H1 (cell line): ENCODE measurements around the gene SPATA32. TPM values are rescaled to one million over a fixed set of nuclear protein-coding genes. Genes with fewer than 3 reads are reported as not detected.

Experiments
- CTCF ChIA-PET: fragments of 300-600 bp; sonication (Branson Sonifier 250); formaldehyde crosslinking; loops from one replicate; lab custom pipeline; 2021; ENCODE audit not compliant: partially characterized antibody; lab: Charles Lee
- POLR2A ChIA-PET: fragments of 300-600 bp; sonication (Branson Sonifier 250); formaldehyde crosslinking; loops from one replicate; lab custom pipeline; 2021; ENCODE audit warnings: inconsistent platforms; ENCODE audit not compliant: partially characterized antibody; lab: Charles Lee
- DNase-seq, 2 experiments: peaks; one replicate each; pipeline versions ENCODE4 v3.0.0 to v3.0.0-alpha.2; 2010 to 2022; ENCODE audit warnings: low spot score in 2 of 2, low read depth in 1 of 2, mixed read lengths in 1 of 2
- FAIRE-seq: peaks from 2 replicates; lab custom pipeline; 2011; peaks lifted over from hg19 to GRCh38; lab: Jason Lieb, UNC
- H2AFZ ChIP-seq: 2 replicates; pipeline ENCODE4 v1.8.1; 2012; ENCODE audit warnings: low read length, inconsistent platforms
- H2AK5ac ChIP-seq: 2 replicates; pipeline ENCODE4 v1.6.1; 2013; ENCODE audit warnings: low read depth, low read length
- H2BK120ac ChIP-seq: replicated peaks from 2 replicates; pipeline ENCODE3; 2013; ENCODE audit warnings: low read depth, low read length, inconsistent platforms
- H2BK12ac ChIP-seq: 2 replicates; pipeline ENCODE4 v1.6.1; 2013; ENCODE audit warnings: low read depth, low read length
- H2BK15ac ChIP-seq: 2 replicates; pipeline ENCODE4 v1.6.1; 2013; ENCODE audit warnings: low read length
- H2BK20ac ChIP-seq: 2 replicates; pipeline ENCODE4 v1.6.1; 2013; ENCODE audit warnings: low read length
- H2BK5ac ChIP-seq: 2 replicates; pipeline ENCODE4 v1.6.1; 2013; ENCODE audit warnings: low read depth, low read length
- H3K14ac ChIP-seq: 2 replicates; pipeline ENCODE4 v1.6.1; 2013; ENCODE audit warnings: inconsistent platforms; ENCODE audit not compliant: insufficient read length
- H3K18ac ChIP-seq: 2 replicates; pipeline ENCODE4 v1.6.1; 2013; ENCODE audit warnings: low read length; ENCODE audit errors: extremely low read depth
- H3K23ac ChIP-seq: 2 replicates; pipeline ENCODE4 v1.6.1; 2013; ENCODE audit warnings: inconsistent platforms; ENCODE audit not compliant: insufficient read length
- H3K23me2 ChIP-seq: 2 replicates; pipeline ENCODE4 v1.6.1; 2013; ENCODE audit warnings: low read depth, low read length
- H3K27ac ChIP-seq: 2 replicates; pipeline ENCODE4 v1.6.1; 2011; ENCODE audit warnings: low read depth, low read length, inconsistent platforms
- H3K27me3 ChIP-seq, 4 experiments: replicated peaks in 1 of 4; 1 replicate in 1 of 4; 2 replicates in 3 of 4; pipeline versions ENCODE4 v1.6.1 to v1.8.1; 2011 to 2013; ENCODE audit warnings: low read length in 3 of 4, mild to moderate bottlenecking in 3 of 4, inconsistent platforms in 2 of 4, mixed read lengths in 2 of 4, moderate library complexity in 1 of 4; ENCODE audit not compliant: control insufficient read depth in 3 of 4, insufficient read depth in 3 of 4; ENCODE audit errors: extremely low read depth in 1 of 4
- H3K36me3 ChIP-seq, 4 experiments: 2 replicates each; pipeline versions ENCODE4 v1.6.1 to v1.8.1; 2011 to 2013; ENCODE audit warnings: mild to moderate bottlenecking in 4 of 4, low read length in 3 of 4, moderate library complexity in 2 of 4, control low read depth in 1 of 4, inconsistent platforms in 1 of 4; ENCODE audit not compliant: insufficient read depth in 4 of 4, control insufficient read depth in 2 of 4
- H3K4ac ChIP-seq: replicated peaks from 2 replicates; pipeline ENCODE3; 2013; ENCODE audit warnings: low read length, low read depth, mixed read lengths, inconsistent platforms; ENCODE audit not compliant: insufficient read length
- H3K4me1 ChIP-seq, 4 experiments: replicated peaks in 1 of 4; 1 replicate in 1 of 4; 2 replicates in 3 of 4; pipeline versions ENCODE4 v1.6.1 to v1.8.1; 2011 to 2013; ENCODE audit warnings: low read length in 3 of 4, inconsistent platforms in 2 of 4, mixed read lengths in 1 of 4; ENCODE audit not compliant: insufficient read depth in 4 of 4, control insufficient read depth in 3 of 4
- H3K4me2 ChIP-seq, 2 experiments: 2 replicates each; pipeline versions ENCODE4 v1.6.1 to v1.8.1; 2011 to 2013; ENCODE audit warnings: low read depth in 2 of 2, low read length in 2 of 2, control low read depth in 1 of 2, inconsistent platforms in 1 of 2, mild to moderate bottlenecking in 1 of 2; ENCODE audit not compliant: insufficient read depth in 1 of 2
- H3K4me3 ChIP-seq, 4 experiments: fragments of 200-600, 300-600 bp in 1 of 4; sonication (generic), shearing (Covaris generic), sonication (Bioruptor Twin) in 1 of 4; 2 replicates each; pipeline versions ENCODE4 v1.5.1 to v1.8.1; 2011 to 2016; ENCODE audit warnings: low read length in 4 of 4, low read depth in 3 of 4, control low read depth in 2 of 4, inconsistent platforms in 2 of 4, mild to moderate bottlenecking in 2 of 4, mixed read lengths in 1 of 4, moderate library complexity in 1 of 4; ENCODE audit not compliant: insufficient read depth in 2 of 4; ENCODE audit errors: extremely low read depth in 1 of 4
- H3K56ac ChIP-seq: replicated peaks from 2 replicates; pipeline ENCODE3; 2013; ENCODE audit warnings: low read depth, mild to moderate bottlenecking, mixed read lengths, low read length, inconsistent platforms; ENCODE audit not compliant: insufficient read length
- H3K79me1 ChIP-seq: 2 replicates; pipeline ENCODE4 v1.6.1; 2013; ENCODE audit warnings: low read depth, low read length, control low read depth
- H3K79me2 ChIP-seq, 2 experiments: 2 replicates each; pipeline versions ENCODE4 v1.6.1 to v1.8.1; 2012 to 2013; ENCODE audit warnings: low read length in 2 of 2, mild to moderate bottlenecking in 2 of 2, inconsistent platforms in 1 of 2; ENCODE audit not compliant: insufficient read depth in 2 of 2, control insufficient read depth in 1 of 2
- H3K9ac ChIP-seq, 4 experiments: replicated peaks in 1 of 4; 1 replicate in 1 of 4; 2 replicates in 3 of 4; pipeline versions ENCODE4 v1.6.1 to v1.8.1; 2011 to 2013; ENCODE audit warnings: low read depth in 3 of 4, low read length in 3 of 4, control low read depth in 2 of 4, mild to moderate bottlenecking in 2 of 4, moderate library complexity in 2 of 4, inconsistent platforms in 1 of 4; ENCODE audit errors: extremely low read depth in 1 of 4
- H3K9me3 ChIP-seq, 2 experiments: 2 replicates each; pipeline versions ENCODE4 v1.6.1 to v1.8.1; 2012 to 2013; ENCODE audit warnings: mild to moderate bottlenecking in 2 of 2, moderate library complexity in 2 of 2, control low read depth in 1 of 2, inconsistent platforms in 1 of 2, low read depth in 1 of 2, low read length in 1 of 2, mixed read lengths in 1 of 2; ENCODE audit not compliant: insufficient read depth in 2 of 2
- H4K20me1 ChIP-seq, 2 experiments: replicated peaks in 1 of 2; 2 replicates each; pipeline versions ENCODE3 to v1.8.1; 2011 to 2013; ENCODE audit warnings: inconsistent platforms in 2 of 2, low read length in 2 of 2, mild to moderate bottlenecking in 1 of 2; ENCODE audit not compliant: insufficient read depth in 2 of 2, control insufficient read depth in 1 of 2
- H4K5ac ChIP-seq: 2 replicates; pipeline ENCODE4 v1.6.1; 2013; ENCODE audit warnings: low read length, low read depth, mixed read lengths, inconsistent platforms; ENCODE audit not compliant: insufficient read length
- H4K8ac ChIP-seq: 2 replicates; pipeline ENCODE4 v1.8.0; 2013; ENCODE audit warnings: mild to moderate bottlenecking, moderate library complexity, low read length, inconsistent platforms; ENCODE audit not compliant: insufficient read depth; ENCODE audit errors: extremely low read depth
- H4K91ac ChIP-seq: replicated peaks from 2 replicates; pipeline ENCODE3; 2013; ENCODE audit warnings: low read length, mixed read lengths, inconsistent platforms; ENCODE audit not compliant: insufficient read length
- ATF2 ChIP-seq: IDR thresholded peaks from 2 replicates; pipeline ENCODE4 v1.6.1; 2012; ENCODE audit warnings: low read length, inconsistent platforms
- BACH1 ChIP-seq: IDR thresholded peaks from 2 replicates; pipeline ENCODE4 v1.6.1; 2012; ENCODE audit warnings: low read length, improper control_type of control experiment
- CEBPB ChIP-seq: IDR thresholded peaks from 2 replicates; pipeline ENCODE4 v1.6.1; 2012; ENCODE audit warnings: low read depth, low read length
- CHD1 ChIP-seq: IDR thresholded peaks from 2 replicates; pipeline ENCODE4 v1.6.1; 2012; ENCODE audit warnings: low read depth, low read length, improper control_type of control experiment
- EP300 ChIP-seq, 2 experiments: IDR thresholded peaks; 1 replicate in 1 of 2; 2 replicates in 1 of 2; pipeline ENCODE4 v1.6.1; 2011 to 2012; ENCODE audit warnings: low read depth in 2 of 2, low read length in 2 of 2, mild to moderate bottlenecking in 2 of 2, borderline replicate concordance in 1 of 2, inconsistent platforms in 1 of 2, moderate library complexity in 1 of 2
- HDAC2 ChIP-seq, 2 experiments: fragments of 300-600 bp in 1 of 2; sonication (generic) in 1 of 2; IDR thresholded peaks; 2 replicates each; pipeline ENCODE4 v1.6.1; 2011 to 2012; ENCODE audit warnings: low read depth in 2 of 2, low read length in 2 of 2, mild to moderate bottlenecking in 2 of 2, moderate library complexity in 2 of 2, borderline replicate concordance in 1 of 2, inconsistent platforms in 1 of 2
- JUN ChIP-seq: IDR thresholded peaks from 2 replicates; pipeline ENCODE4 v1.6.1; 2011; ENCODE audit warnings: low read depth, mild to moderate bottlenecking, improper control_type of control experiment, low read length
- SRF ChIP-seq: IDR thresholded peaks from 2 replicates; pipeline ENCODE4 v1.6.1; 2011; ENCODE audit warnings: mild to moderate bottlenecking, low read depth, low read length, moderate library complexity
- USF2 ChIP-seq: IDR thresholded peaks from 2 replicates; pipeline ENCODE4 v1.6.1; 2011; ENCODE audit warnings: low read length, improper control_type of control experiment
- WGBS, 2 experiments: shearing (Covaris generic) in 1 of 2; methylation state at CpG; one replicate each; pipeline versions ENCODE4 v1.1.6 to v1.1.7; 2013 to 2015; ENCODE audit warnings: low lambda C conversion rate in 2 of 2, mixed read lengths in 2 of 2, inconsistent platforms in 1 of 2, low coverage in 1 of 2, missing lambda C conversion rate in 1 of 2; ENCODE audit not compliant: insufficient replicate concordance in 2 of 2, insufficient coverage in 1 of 2, insufficient read length in 1 of 2; ENCODE audit errors: extremely low coverage in 1 of 2, missing lambda C conversion rate in 1 of 2; 5-methylcytosine and 5-hydroxymethylcytosine counted together
- polyA plus RNA-seq, 7 experiments: library from polyadenylated mRNA; depleted of rRNA in 3 of 7; stranded (reverse) in 5 of 7; unstranded in 2 of 7; fragments of >200 nt in 5 of 7; fragments of 200-250 nt in 2 of 7; gene quantifications; 1 replicate in 5 of 7; 2 replicates in 1 of 7; 4 replicates in 1 of 7; pipeline versions ENCODE4 v1.2.1 to v1.2.3, GENCODE V29; 2011 to 2013; ENCODE audit warnings: missing spikeins in 2 of 7, mixed read lengths in 2 of 7
- total RNA-seq: library from RNA; stranded (reverse); fragmentation: NEBNext Ultra II Directional; extraction: Animal tissue kit (Norgen Biotek cat#: 25700); gene quantifications from 2 replicates; pipeline ENCODE4 v1.2.1, GENCODE V29; 2021

Gene SPATA32
- total and polyA plus RNA-seq, 2 of the 8 experiments (the other 6 are each of a cell fraction or from before 2014, with no cell fraction given), result 0.24 TPM; not detected in 1

GRCh38 chr17:45307290-45308015 lies 45.6 kb upstream of the SPATA32 start:
- Histone ChIP-seq H3K36me3 (no peaks in the 10 kb centered on the region), H4K5ac (no peak overlapping the region), H3K9ac (no peak overlapping the region), H4K8ac (no peak overlapping the region), H3K4ac (no peak overlapping the region), H4K91ac (no peak overlapping the region), H4K20me1 (peaks cover 1 to 4% of the 10 kb centered on the region in 2 experiments), H3K4me3 (no peak overlapping the region), H3K56ac (no peak overlapping the region), H2BK12ac (no peak overlapping the region), H3K79me1 (peaks cover 3% of the 10 kb centered on the region; the same call in 1 of the 2 replicates), H2BK5ac (no peak overlapping the region), H3K27ac (no peak overlapping the region), H2BK120ac (no peak overlapping the region), H3K18ac (no peak overlapping the region), H3K79me2 (peaks cover 3 to 36% of the 10 kb centered on the region in 2 experiments; a peak in 3 of 4 replicates), H3K23me2 (no peaks in the 10 kb centered on the region), H3K4me1 (peaks cover 0 to 3% (median 2%) of the 10 kb centered on the region in 4 experiments), H2AFZ (no peak overlapping the region), H3K4me2 (no peak overlapping the region), H3K27me3 (no peaks in the 10 kb centered on the region; a peak in 1 of 7 replicates), H3K9me3 (no peaks in the 10 kb centered on the region), H3K23ac (no peak overlapping the region), H2AK5ac (no peak overlapping the region), H2BK20ac (no peak overlapping the region), H2BK15ac (no peak overlapping the region), H3K14ac (no peak overlapping the region)
- POLR2A ChIA-PET, result interaction anchor here (0.9 kb wide), 1 partner anchor 158 kb away, joined by 5 read pairs; no protein-coding TSS in a partner anchor
- CTCF ChIA-PET, result interaction anchor here (0.6 to 5.3 kb wide), 12 partner anchors 9 to 81 kb away, joined by 3 to 23 read pairs (median 5); no protein-coding TSS in a partner anchor
- FAIRE-seq (no peak), DNase-seq (no peak)
- 89% methylated on average over 9 of the region's 9 CpGs; no CpG with 5 or more reads in 1 of the 2 experiments for WGBS, 2 experiments
- TF ChIP-seq EP300 (IDR thresholded peaks at IDR 0.05; ENCODE audit: borderline replicate concordance in 1 of 2, low read depth in 2 of 2, low read length in 2 of 2) (no peak), CHD1 (no peak), CEBPB (no peak), BACH1 (no peak), ATF2 (no peak), HDAC2 (IDR thresholded peaks at IDR 0.05; ENCODE audit: borderline replicate concordance in 1 of 2, low read depth in 2 of 2, low read length in 2 of 2) (no peak), SRF (no peak), JUN (no peak), USF2 (no peak)
